Uterus (tissue), 2 donors: ENCODE measurements around the gene LTBP4.

Experiments used
- CTCF ChIP-seq, 4 experiments: fragments of 200-600 bp in 2 of 4; fragments of 450-650 bp in 2 of 4; sonication (generic) in 2 of 4; IDR thresholded peaks; one replicate each; pipeline ENCODE4 v1.5.1; 2016 to 2019; ENCODE audit warnings: antibody characterized with exemption in 4 of 4, mild to moderate bottlenecking in 2 of 4, moderate library complexity in 1 of 4
- POLR2A ChIP-seq, 2 donors: fragments of 450-650 bp; IDR thresholded peaks; one replicate each; pipeline ENCODE4 v1.6.1; 2016; ENCODE audit warnings: antibody characterized with exemption in 2 of 2, mild to moderate bottlenecking in 1 of 2, moderate library complexity in 1 of 2

GRCh38 chr19:40608957-40609356 lies 7.8 kb downstream of the LTBP4 start:
- TF ChIP-seq CTCF (IDR thresholded peaks at IDR 0.05): no peak
- TF ChIP-seq POLR2A (IDR thresholded peaks at IDR 0.05): no peak
